ENCODE data around the gene ASTN2. TPM values are rescaled to one million over a fixed set of nuclear protein-coding genes. Genes with fewer than 3 reads are reported as not detected.

The ASTN2 gene
- polyA plus RNA-seq, 1 donor from 2014 or later = 6.8 TPM

GRCh38 chr9:116452227-116452626 is 962.6 kb downstream of the ASTN2 start:
- Histone ChIP-seq H3K79me2 (replicated peaks; ENCODE audit: insufficient read depth, low read length) (no peaks in the 10 kb centered on the region), H2AFZ (ENCODE audit: low read depth, low read length) (no peak overlapping the region), H3K9me2 (ENCODE audit: insufficient read depth, low read length) (no peaks in the 10 kb centered on the region), H3K27me3 (ENCODE audit: insufficient read depth, low read depth, low read length) (no peaks in the 10 kb centered on the region), H3K9ac (ENCODE audit: low read length) (no peak overlapping the region), H3K4me2 (ENCODE audit: low read length) (no peak overlapping the region), H4K20me1 (ENCODE audit: insufficient read depth) (no peaks in the 10 kb centered on the region), H3K9me3 (ENCODE audit: low read length) (peaks cover 3% of the 10 kb centered on the region), H3F3A (ENCODE audit: insufficient read depth, low read length, poor library complexity, severe bottlenecking) (no peaks in the 10 kb centered on the region), H3K27ac (ENCODE audit: low read length) (no peak overlapping the region), H3K4me3 (ENCODE audit: low read length) (no peak overlapping the region), H3K36me3 (ENCODE audit: insufficient read depth, low read length) (no peaks in the 10 kb centered on the region)
- TF ChIP-seq EP300 (conservative IDR thresholded peaks at IDR 0.05; ENCODE audit: poor library complexity, severe bottlenecking) = no peak

GRCh38 chr9:116451500-116452115 is 963.2 kb downstream of the ASTN2 start:
- H3K9me3 ChIP-seq (ENCODE audit: low read length) = peaks cover 3% of the 10 kb centered on the region
- H2AFZ ChIP-seq (ENCODE audit: low read depth, low read length) = no peak overlapping the region
- H3K9me2 ChIP-seq (ENCODE audit: insufficient read depth, low read length) = no peaks in the 10 kb centered on the region
- no peaks in the 10 kb centered on the region for H3K79me2 ChIP-seq (replicated peaks; ENCODE audit: insufficient read depth, low read length)
- H3K9ac ChIP-seq (ENCODE audit: low read length) = no peak overlapping the region
- TF ChIP-seq POLR2AphosphoS5 (IDR thresholded peaks at IDR 0.05) (no peak), SMC3 (conservative IDR thresholded peaks at IDR 0.05; ENCODE audit: poor library complexity) (no peak), RAD21 (conservative IDR thresholded peaks at IDR 0.05) (no peak), EZH2 (IDR thresholded peaks at IDR 0.05; ENCODE audit: borderline replicate concordance, insufficient read depth, low read length, poor library complexity, severe bottlenecking) (no peak), CTCF (IDR thresholded peaks at IDR 0.05; ENCODE audit: poor library complexity, severe bottlenecking) (no peak), REST (IDR thresholded peaks at IDR 0.05; ENCODE audit: borderline replicate concordance) (no peak), EP300 (conservative IDR thresholded peaks at IDR 0.05; ENCODE audit: poor library complexity, severe bottlenecking) (no peak), TAF1 (IDR thresholded peaks at IDR 0.05; ENCODE audit: low read depth) (no peak), MXI1 (conservative IDR thresholded peaks at IDR 0.05; ENCODE audit: poor library complexity, severe bottlenecking) (no peak)
- H3K4me3 ChIP-seq (ENCODE audit: low read length) = no peak overlapping the region
- no peak overlapping the region for H3K4me2 ChIP-seq (ENCODE audit: low read length)
- H4K20me1 ChIP-seq (ENCODE audit: insufficient read depth) = no peaks in the 10 kb centered on the region
- H3K27ac ChIP-seq (ENCODE audit: low read length) = no peak overlapping the region
- H3K36me3 ChIP-seq (ENCODE audit: insufficient read depth, low read length) = no peaks in the 10 kb centered on the region
- H3K27me3 ChIP-seq (ENCODE audit: insufficient read depth, low read depth, low read length) = no peaks in the 10 kb centered on the region
- H3F3A ChIP-seq (ENCODE audit: insufficient read depth, low read length, poor library complexity, severe bottlenecking) = no peaks in the 10 kb centered on the region
